Endometrium (tissue), 2 donors: ENCODE data around the gene CCRL2.

Experiments used
- FAIRE-seq: peaks from 2 replicates; lab custom pipeline; 2012; peaks lifted over from hg19 to GRCh38; lab: Jason Lieb, UNC
- donor health status: control.
- donor health status: control.

The CCRL2 gene, protein sequence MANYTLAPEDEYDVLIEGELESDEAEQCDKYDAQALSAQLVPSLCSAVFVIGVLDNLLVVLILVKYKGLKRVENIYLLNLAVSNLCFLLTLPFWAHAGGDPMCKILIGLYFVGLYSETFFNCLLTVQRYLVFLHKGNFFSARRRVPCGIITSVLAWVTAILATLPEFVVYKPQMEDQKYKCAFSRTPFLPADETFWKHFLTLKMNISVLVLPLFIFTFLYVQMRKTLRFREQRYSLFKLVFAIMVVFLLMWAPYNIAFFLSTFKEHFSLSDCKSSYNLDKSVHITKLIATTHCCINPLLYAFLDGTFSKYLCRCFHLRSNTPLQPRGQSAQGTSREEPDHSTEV

DNA sequence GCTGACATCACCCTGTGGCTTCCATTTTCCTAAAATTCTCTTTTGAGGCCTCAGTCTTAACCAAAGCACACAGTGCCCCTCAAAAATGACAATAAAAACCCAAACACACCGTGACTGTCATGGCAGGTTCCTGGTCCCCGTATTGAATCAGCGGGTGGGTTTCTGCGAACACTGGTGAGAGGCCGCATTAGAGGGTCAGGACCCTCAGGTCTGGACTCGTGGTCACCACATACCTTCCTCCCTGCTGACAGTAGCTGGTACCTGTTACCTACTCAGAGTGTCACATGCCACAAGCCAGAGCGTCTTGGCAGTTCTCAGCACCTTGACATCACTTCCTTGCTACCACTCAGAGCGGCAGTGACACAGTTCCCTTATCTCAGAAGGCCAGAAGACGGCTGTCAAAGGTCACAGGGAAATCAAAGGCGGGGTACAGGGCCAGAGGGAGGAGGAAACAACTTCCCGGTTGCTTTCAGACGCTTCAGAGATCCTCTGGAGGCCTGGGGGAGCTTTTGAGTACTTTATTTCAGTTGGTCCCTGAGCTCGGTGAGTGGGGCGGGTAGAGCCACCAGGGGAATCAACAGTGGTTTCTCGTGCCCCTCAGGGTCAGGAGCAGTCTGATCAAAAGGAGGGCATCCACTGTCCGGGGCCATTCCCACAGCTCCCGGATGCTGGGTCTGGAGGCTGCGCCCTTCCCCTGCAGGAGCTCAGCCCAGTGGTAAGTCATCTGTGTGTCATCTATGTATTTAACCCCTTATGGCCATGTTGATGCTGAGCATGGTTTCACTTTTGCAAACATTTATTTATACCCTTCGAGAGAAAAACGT lies at the start of gene CCRL2, which contains the start of gene CCR5AS:
Gene CCRL2, plus strand, starts transcription at position 472 of the 824 bp plus-strand sequence. CDS start 821 bp downstream, outside the sequence.
Gene CCR5AS, minus strand, starts transcription at position 279 of the 824 bp plus-strand sequence.
- FAIRE-seq = no peak

- no peak for FAIRE-seq
Measured at GRCh38 chr3:46358466-46358865, 48.6 kb upstream of the CCRL2 start.

GRCh38 chr3:46359733-46360493 lies 47.1 kb upstream of the CCRL2 start:
- FAIRE-seq = no peak

- FAIRE-seq = no peak
Measured at GRCh38 chr3:46360907-46361306, 46.2 kb upstream of the CCRL2 start.

GRCh38 chr3:46361408-46362283 lies 45.4 kb upstream of the CCRL2 start:
- FAIRE-seq = no peak

DNA sequence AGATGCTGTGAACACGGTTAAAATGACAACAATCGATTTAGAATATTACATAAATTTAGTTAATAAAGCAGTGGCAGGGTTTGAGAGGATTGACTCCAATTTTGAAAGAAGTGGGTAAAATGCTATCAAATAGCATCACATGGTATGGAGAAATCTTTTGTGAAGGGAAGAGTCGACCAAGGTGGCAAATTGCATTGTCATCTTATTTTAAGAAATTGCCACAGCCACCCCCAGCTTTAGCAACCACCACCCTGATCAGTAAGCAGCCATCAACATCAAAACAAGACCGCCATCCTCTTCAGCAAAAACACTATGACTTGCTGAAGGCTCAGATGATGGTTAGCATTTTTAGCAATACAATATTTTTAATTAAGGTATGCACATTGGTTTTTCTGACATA lies 42.0 kb upstream of the CCRL2 start:
- no peak for FAIRE-seq

- FAIRE-seq = no peak
Measured at GRCh38 chr3:46365737-46366524, 41.1 kb upstream of the CCRL2 start.

DNA sequence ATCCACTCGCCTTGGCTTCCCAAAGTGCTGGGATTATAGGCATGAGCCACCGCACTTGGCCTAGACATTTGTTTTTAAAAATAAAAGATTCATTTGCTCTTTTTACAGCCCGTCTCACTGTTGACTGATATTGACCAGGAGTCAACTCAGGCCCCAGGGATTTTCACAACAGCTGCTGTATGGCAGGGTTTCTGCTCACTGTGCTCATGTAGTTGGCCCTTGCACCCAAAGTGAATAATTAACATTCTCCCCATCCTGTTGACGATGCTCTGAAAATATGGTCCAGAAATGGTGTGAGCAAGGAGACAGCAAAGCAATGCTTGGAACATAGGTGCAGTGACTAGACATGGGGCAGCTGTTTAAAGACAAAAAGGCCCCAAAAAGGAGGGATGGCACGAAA lies 39.2 kb upstream of the CCRL2 start:
- no peak for FAIRE-seq

DNA sequence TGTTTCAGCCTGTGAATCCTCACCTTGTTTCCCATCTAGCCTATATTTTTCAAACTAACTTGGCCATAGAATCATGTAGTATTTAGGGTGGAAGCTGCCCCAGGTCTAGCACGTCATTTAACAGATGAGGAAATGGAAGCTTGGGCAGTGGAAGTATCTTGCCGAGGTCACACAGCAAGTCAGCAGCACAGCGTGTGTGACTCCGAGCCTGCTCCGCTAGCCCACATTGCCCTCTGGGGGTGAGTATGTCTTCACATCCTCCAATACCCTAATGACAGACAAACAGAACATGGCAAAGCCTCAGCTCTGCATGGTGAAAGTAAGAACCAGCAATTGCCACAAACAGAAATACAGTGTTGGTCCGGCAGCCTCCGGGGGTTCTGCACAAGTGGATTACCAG lies 38.5 kb upstream of the CCRL2 start:
- FAIRE-seq = no peak

- FAIRE-seq = no peak
Measured at GRCh38 chr3:46369151-46369550, 37.9 kb upstream of the CCRL2 start.

GRCh38 chr3:46369675-46370132 lies 37.4 kb upstream of the CCRL2 start:
- no peak for FAIRE-seq

DNA sequence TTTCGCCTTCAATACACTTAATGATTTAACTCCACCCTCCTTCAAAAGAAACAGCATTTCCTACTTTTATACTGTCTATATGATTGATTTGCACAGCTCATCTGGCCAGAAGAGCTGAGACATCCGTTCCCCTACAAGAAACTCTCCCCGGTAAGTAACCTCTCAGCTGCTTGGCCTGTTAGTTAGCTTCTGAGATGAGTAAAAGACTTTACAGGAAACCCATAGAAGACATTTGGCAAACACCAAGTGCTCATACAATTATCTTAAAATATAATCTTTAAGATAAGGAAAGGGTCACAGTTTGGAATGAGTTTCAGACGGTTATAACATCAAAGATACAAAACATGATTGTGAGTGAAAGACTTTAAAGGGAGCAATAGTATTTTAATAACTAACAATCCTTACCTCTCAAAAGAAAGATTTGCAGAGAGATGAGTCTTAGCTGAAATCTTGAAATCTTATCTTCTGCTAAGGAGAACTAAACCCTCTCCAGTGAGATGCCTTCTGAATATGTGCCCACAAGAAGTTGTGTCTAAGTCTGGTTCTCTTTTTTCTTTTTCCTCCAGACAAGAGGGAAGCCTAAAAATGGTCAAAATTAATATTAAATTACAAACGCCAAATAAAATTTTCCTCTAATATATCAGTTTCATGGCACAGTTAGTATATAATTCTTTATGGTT lies 36.1 kb upstream of the CCRL2 start, which contains the start of gene CCR5:
Gene CCR5, plus strand, starts transcription at position 108 of the 680 bp plus-strand sequence. CDS start 1,957 bp downstream, outside the sequence.
- FAIRE-seq = no peak

GRCh38 chr3:46371519-46372340 lies 35.3 kb upstream of the CCRL2 start:
- FAIRE-seq = no peak

DNA sequence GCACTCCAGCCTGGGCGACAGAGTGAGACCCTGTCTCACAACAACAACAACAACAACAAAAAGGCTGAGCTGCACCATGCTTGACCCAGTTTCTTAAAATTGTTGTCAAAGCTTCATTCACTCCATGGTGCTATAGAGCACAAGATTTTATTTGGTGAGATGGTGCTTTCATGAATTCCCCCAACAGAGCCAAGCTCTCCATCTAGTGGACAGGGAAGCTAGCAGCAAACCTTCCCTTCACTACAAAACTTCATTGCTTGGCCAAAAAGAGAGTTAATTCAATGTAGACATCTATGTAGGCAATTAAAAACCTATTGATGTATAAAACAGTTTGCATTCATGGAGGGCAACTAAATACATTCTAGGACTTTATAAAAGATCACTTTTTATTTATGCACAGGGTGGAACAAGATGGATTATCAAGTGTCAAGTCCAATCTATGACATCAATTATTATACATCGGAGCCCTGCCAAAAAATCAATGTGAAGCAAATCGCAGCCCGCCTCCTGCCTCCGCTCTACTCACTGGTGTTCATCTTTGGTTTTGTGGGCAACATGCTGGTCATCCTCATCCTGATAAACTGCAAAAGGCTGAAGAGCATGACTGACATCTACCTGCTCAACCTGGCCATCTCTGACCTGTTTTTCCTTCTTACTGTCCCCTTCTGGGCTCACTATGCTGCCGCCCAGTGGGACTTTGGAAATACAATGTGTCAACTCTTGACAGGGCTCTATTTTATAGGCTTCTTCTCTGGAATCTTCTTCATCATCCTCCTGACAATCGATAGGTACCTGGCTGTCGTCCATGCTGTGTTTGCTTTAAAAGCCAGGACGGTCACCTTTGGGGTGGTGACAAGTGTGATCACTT lies 34.3 kb upstream of the CCRL2 start:
- no peak for FAIRE-seq

- FAIRE-seq = no peak
Measured at GRCh38 chr3:46374755-46375154, 32.3 kb upstream of the CCRL2 start.

DNA sequence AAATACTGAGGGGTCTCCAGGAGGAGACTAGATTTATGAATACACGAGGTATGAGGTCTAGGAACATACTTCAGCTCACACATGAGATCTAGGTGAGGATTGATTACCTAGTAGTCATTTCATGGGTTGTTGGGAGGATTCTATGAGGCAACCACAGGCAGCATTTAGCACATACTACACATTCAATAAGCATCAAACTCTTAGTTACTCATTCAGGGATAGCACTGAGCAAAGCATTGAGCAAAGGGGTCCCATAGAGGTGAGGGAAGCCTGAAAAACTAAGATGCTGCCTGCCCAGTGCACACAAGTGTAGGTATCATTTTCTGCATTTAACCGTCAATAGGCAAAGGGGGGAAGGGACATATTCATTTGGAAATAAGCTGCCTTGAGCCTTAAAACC lies 31.8 kb upstream of the CCRL2 start:
- no peak for FAIRE-seq

GRCh38 chr3:46375814-46376213 lies 31.2 kb upstream of the CCRL2 start:
- no peak for FAIRE-seq

- no peak for FAIRE-seq
Measured at GRCh38 chr3:46378426-46378942, 28.6 kb upstream of the CCRL2 start.
